ENCODE measurements around the gene SNHG17. TPM values are rescaled to one million over a fixed set of nuclear protein-coding genes. Genes with fewer than 3 reads are reported as not detected.
A peak's percentile ranks its signal among the peaks of the same experiment; 100 is the strongest.
"Not testable (repeated sequence)": the region's sequence is repeated elsewhere in the genome, so short reads cannot be mapped to it uniquely, and the experiment has no call there.

The SNHG17 gene
- total RNA-seq, 4 donors from 2014 or later: 17.9 to 37.7 (median 28.0) TPM

DNA sequence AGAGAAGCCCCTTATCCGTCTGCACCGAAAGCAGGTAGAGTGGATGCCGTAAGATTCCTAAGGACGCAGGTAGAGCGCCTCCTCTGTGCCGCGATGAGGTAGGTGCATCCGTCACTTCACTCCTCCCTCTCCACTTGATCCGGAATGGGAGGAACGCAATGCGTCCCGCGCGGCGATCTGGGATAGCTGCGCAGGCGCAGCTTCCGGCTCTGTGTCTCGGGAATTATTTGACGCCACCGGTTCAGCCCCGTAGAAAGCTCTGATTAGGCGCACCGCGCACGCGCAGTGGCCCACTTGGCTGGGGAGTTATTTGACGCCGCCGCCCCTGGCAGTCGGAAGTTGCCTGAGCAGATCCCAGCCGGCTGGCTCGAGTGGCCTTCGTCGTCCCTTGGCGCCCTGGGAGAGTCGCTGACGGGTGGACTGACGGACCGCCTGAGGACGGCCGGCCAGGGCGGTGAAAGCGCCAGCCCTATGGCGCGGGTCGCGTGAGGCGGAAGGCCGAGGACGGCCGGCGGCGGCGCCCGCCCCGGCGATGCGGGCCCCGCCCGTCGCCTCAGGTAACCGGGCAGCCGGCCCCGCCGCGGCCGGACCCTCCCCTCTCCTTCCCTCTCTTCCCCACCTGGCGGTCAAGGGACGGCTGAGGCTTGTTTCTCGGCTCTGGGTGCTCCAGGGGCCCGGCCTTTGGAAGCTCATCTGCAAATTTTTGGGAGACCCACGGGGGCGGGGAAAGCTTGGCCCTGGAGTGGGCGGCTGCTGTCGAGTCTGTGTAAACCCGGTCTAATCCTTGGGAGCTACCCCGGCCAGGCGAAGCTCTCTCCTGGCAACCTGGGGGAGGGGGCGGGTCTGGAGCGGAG is 37.6 kb upstream of the SNHG17 start, which contains the start of gene RALGAPB:
Gene RALGAPB, plus strand, starts transcription at position 331 of the 854 bp plus-strand sequence. CDS start 15,590 bp downstream, outside the sequence.
- no peaks in the 10 kb centered on the region for H3K27me3 ChIP-seq
- TF ChIP-seq POLR2A (IDR thresholded peaks at IDR 0.05) (peak in 3 of 4 donors; percentile 42 to 76 (median 56)), CTCF (IDR thresholded peaks at IDR 0.05) (peak in 5 of 6 experiments; percentile 20 to 67 (median 39))
- 0 to 3% methylated on average over 12 to 32 of the region's 81 CpGs for WGBS, 2 donors
- H3K9me3 ChIP-seq: no peaks in the 10 kb centered on the region
- peak within 1 kb of the TSS; percentile 90 to 98 (median 98) for H3K27ac ChIP-seq
- DNase-seq: peak; percentile 94
- no peaks in the 10 kb centered on the region for H3K36me3 ChIP-seq
- intact Hi-C loops (cut with DNase I): no loop called here
- H3K4me1 ChIP-seq: peaks cover 16 to 49% (median 21%) of the 10 kb centered on the region in 3 donors
- H3K4me3 ChIP-seq: peak within 1 kb of the TSS; percentile 84 to 98 (median 96)

GRCh38 chr20:38471987-38472512 is 36.9 kb upstream of the SNHG17 start:
- TF ChIP-seq POLR2A (IDR thresholded peaks at IDR 0.05): no peak
- no peak for TF ChIP-seq CTCF (IDR thresholded peaks at IDR 0.05)
- intact Hi-C loops (cut with DNase I): no loop called here
- Histone ChIP-seq H3K27me3 (no peaks in the 10 kb centered on the region), H3K27ac (peak overlapping the region; percentile 90 to 98 (median 98)), H3K36me3 (no peaks in the 10 kb centered on the region), H3K4me1 (peaks cover 16 to 45% (median 21%) of the 10 kb centered on the region in 3 donors), H3K9me3 (no peaks in the 10 kb centered on the region), H3K4me3 (peak overlapping the region; percentile 84 to 98 (median 96))
- no peak for DNase-seq
- 14 to 17% methylated on average over 12 of the region's 12 CpGs for WGBS, 2 donors

DNA sequence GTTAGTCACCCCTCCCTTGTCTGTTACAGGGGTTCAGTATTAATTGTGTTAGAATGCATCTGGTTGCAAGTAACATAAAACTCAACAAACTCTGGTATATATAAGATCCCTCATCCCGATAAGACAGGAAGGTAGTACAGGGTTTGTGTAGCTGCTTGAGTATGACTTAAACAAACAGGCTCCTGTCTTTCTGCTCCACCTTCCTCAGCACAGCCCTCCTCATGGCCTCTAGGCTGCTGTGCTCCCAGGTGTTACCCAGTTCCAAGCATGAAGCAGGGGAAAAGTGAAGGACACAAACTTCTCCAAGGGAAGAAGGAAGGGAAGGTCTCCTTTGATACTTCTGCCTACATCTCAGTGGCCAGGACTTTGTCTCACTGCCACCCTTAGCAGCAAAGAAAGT is 36.1 kb upstream of the SNHG17 start:
- Histone ChIP-seq H3K4me3 (no peak overlapping the region), H3K36me3 (no peaks in the 10 kb centered on the region), H3K27ac (peak overlapping the region in 2 of 4 donors; percentile 97 to 98), H3K27me3 (no peaks in the 10 kb centered on the region), H3K4me1 (peaks cover 16 to 37% (median 21%) of the 10 kb centered on the region in 3 donors), H3K9me3 (no peaks in the 10 kb centered on the region)
- intact Hi-C loops (cut with DNase I): no loop called here
- 83 to 86% methylated on average over 1 of the region's 1 CpG for WGBS, 2 donors
- no peak for DNase-seq
- TF ChIP-seq CTCF (IDR thresholded peaks at IDR 0.05) (no peak), POLR2A (IDR thresholded peaks at IDR 0.05) (no peak)

DNA sequence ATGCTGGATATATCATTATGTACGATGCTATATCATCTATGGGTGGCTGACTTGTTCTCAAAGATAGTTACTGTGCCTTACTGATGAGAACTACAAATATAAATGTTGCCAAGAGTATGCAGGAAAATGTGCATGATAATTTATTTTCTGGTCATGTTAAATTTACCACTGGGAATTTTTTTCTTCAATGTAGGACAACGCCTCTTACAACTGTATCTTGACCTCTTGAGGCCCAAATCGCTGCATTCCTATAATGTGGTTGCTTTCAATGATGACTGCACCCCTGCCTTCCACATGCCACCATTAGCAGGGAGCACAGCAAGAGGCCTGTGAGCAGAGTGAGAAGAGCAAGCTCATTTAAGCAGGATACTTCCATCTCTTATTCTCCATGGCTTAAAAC is 31.9 kb upstream of the SNHG17 start:
- Histone ChIP-seq H3K36me3 (no peaks in the 10 kb centered on the region), H3K9me3 (no peaks in the 10 kb centered on the region), H3K27ac (no peak overlapping the region), H3K4me3 (no peak overlapping the region), H3K27me3 (no peaks in the 10 kb centered on the region), H3K4me1 (peaks cover under 1 to 4% (median 2%) of the 10 kb centered on the region in 3 donors)
- DNase-seq: no peak
- no peak for TF ChIP-seq CTCF (IDR thresholded peaks at IDR 0.05)
- TF ChIP-seq POLR2A (IDR thresholded peaks at IDR 0.05): no peak
- 75 to 81% methylated on average over 3 of the region's 3 CpGs for WGBS, 2 donors
- intact Hi-C loops (cut with DNase I): no loop called here

DNA sequence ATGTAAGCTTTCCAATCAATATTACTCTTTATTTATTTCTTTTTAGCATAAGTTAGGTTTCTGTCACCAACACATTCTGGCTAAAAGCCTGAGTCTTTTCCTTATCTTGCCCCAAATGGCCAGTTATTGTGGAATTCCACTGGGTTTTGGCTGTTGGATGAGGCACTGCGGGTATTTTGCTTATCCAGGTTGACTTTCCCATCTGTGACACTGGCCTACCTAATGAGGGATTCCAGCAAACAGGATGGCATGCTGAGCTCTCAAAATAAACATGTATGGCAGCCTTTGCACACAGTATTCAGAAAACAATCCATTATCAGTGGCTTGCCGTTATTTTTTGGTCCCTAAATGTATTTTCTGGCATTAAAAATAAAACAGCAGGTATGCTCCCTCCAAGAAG is 31.0 kb upstream of the SNHG17 start:
- intact Hi-C loops (cut with DNase I): no loop called here
- Histone ChIP-seq H3K4me3 (no peak overlapping the region), H3K27me3 (no peaks in the 10 kb centered on the region), H3K27ac (no peak overlapping the region), H3K9me3 (no peaks in the 10 kb centered on the region), H3K4me1 (no peaks in the 10 kb centered on the region), H3K36me3 (no peaks in the 10 kb centered on the region)
- TF ChIP-seq CTCF (IDR thresholded peaks at IDR 0.05): no peak
- 50 to 52% methylated on average over 2 of the region's 2 CpGs for WGBS, 2 donors
- no peak for DNase-seq

DNA sequence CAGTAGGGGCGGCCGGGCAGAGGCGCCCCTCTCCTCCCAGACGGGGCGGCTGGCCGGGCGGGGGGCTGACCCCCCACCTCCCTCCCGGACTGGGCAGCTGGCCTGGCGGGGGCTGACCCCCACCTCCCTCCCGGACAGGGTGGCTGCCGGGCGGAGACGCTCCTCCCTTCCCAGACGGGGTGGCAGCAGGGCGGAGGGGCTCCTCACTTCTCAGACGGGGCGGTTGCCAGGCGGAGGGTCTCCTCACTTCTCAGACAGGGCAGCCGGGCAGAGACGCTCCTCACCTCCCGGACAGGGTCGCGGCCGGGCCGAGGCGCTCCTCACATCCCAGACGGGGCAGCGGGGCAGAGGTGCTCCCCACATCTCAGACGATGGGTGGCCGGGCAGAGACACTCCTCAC is 26.4 kb upstream of the SNHG17 start:
- DNase-seq; H3K27ac ChIP-seq; intact Hi-C loops (cut with DNase I); H3K36me3 ChIP-seq; H3K9me3 ChIP-seq; H3K4me1 ChIP-seq; H3K4me3 ChIP-seq; H3K27me3 ChIP-seq: not testable (repeated sequence)
- no CpG with 5 or more reads among the region's 30 CpGs for WGBS, 2 donors

DNA sequence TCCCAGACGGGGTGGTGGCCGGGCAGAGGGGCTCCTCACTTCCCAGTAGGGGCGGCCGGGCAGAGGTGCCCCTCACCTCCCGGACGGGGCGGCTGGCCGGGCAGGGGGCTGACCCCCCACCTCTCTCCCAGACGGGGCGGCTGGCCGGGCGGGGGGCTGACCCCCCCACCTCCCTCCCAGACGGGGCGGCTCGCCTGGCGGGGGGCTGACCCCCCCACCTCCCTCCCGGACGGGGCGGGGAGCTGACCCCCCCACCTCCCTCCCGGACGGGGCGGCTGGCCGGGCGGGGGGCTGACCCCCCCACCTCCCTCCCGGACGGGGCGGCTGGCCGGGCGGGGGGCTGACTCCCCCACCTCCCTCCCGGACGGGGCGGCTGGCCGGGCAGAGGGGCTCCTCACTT is 26.0 kb upstream of the SNHG17 start:
- no CpG with 5 or more reads among the region's 33 CpGs for WGBS, 2 donors
- H3K4me3 ChIP-seq; intact Hi-C loops (cut with DNase I); H3K4me1 ChIP-seq; H3K27me3 ChIP-seq; DNase-seq; H3K36me3 ChIP-seq; H3K9me3 ChIP-seq; H3K27ac ChIP-seq: not testable (repeated sequence)

DNA sequence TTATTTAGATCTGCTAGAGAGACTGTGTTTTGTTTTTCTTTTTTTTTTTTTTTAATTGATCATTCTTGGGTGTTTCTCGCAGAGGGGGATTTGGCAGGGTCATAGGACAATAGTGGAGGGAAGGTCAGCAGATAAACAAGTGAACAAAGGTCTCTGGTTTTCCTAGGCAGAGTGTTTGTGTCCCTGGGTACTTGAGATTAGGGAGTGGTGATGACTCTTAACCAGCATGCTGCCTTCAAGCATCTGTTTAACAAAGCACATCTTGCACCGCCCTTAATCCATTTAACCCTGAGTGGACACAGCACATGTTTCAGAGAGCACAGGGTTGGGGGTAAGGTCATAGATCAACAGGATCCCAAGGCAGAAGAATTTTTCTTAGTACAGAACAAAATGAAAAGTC is 25.5 kb upstream of the SNHG17 start:
- DNase-seq; H3K4me1 ChIP-seq; H3K4me3 ChIP-seq; H3K27me3 ChIP-seq; H3K9me3 ChIP-seq; intact Hi-C loops (cut with DNase I); H3K36me3 ChIP-seq; H3K27ac ChIP-seq: not testable (repeated sequence)
- 9 to 33% methylated on average over 1 of the region's 2 CpGs for WGBS, 2 donors

Data from esophagus squamous epithelium (tissue), 5 donors.